ENCODE results near the gene SLA2. TPM values are rescaled to one million over a fixed set of nuclear protein-coding genes. Genes with fewer than 3 reads are reported as not detected.
"Not testable (repeated sequence)": the region's sequence is repeated elsewhere in the genome, so short reads cannot be mapped to it uniquely, and the experiment has no call there.

Gene SLA2
- total RNA-seq, 1 donor = 19.4 TPM

GRCh38 chr20:36646678-36647077 is 682 bp upstream of the SLA2 start:
- no peak for DNase-seq (ENCODE audit: low read depth in 2 of 3, low spot score in 2 of 3)

GRCh38 chr20:36645353-36645752 is 643 bp downstream of the SLA2 start:
- DNase-seq (ENCODE audit: low read depth in 2 of 3, low spot score in 2 of 3) = no peak

- DNase-seq (ENCODE audit: low read depth in 2 of 3, low spot score in 2 of 3) = no peak
Measured at GRCh38 chr20:36644706-36645095, 1.3 kb downstream of the SLA2 start.

- DNase-seq (ENCODE audit: low read depth in 2 of 3, low spot score in 2 of 3) = no peak
Measured at GRCh38 chr20:36644032-36644705, 1.8 kb downstream of the SLA2 start.

- peak in 1 of 3 donors; percentile 50 for DNase-seq (ENCODE audit: low read depth in 2 of 3, low spot score in 2 of 3)
Measured at GRCh38 chr20:36642136-36642535, 3.9 kb downstream of the SLA2 start.

- no peak for DNase-seq (ENCODE audit: low read depth in 2 of 3, low spot score in 2 of 3)
Measured at GRCh38 chr20:36641506-36641843, 4.5 kb downstream of the SLA2 start.

- DNase-seq (ENCODE audit: low read depth in 2 of 3, low spot score in 2 of 3) = not testable (repeated sequence)
Measured at GRCh38 chr20:36638876-36639400, 7.1 kb downstream of the SLA2 start.

- no peak for DNase-seq (ENCODE audit: low read depth in 2 of 3, low spot score in 2 of 3)
Measured at GRCh38 chr20:36634342-36634741, 11.7 kb downstream of the SLA2 start.

- DNase-seq (ENCODE audit: low read depth in 2 of 3, low spot score in 2 of 3) = no peak
Measured at GRCh38 chr20:36633285-36633772, 12.7 kb downstream of the SLA2 start.

GRCh38 chr20:36632487-36633284 is 13.3 kb downstream of the SLA2 start:
- DNase-seq (ENCODE audit: low read depth in 2 of 3, low spot score in 2 of 3) = no peak

- DNase-seq (ENCODE audit: low read depth in 2 of 3, low spot score in 2 of 3) = no peak
Measured at GRCh38 chr20:36632147-36632486, 13.9 kb downstream of the SLA2 start.

GRCh38 chr20:36631646-36632045 is 14.3 kb downstream of the SLA2 start:
- no peak for DNase-seq (ENCODE audit: low read depth in 2 of 3, low spot score in 2 of 3)

- peak in 2 of 3 donors; percentile 43 to 52 for DNase-seq (ENCODE audit: low read depth in 2 of 3, low spot score in 2 of 3)
Measured at GRCh38 chr20:36629719-36630681, 16.0 kb downstream of the SLA2 start.

GRCh38 chr20:36628076-36628475 is 17.9 kb downstream of the SLA2 start:
- no peak for DNase-seq (ENCODE audit: low read depth in 2 of 3, low spot score in 2 of 3)

- DNase-seq (ENCODE audit: low read depth in 2 of 3, low spot score in 2 of 3) = no peak
Measured at GRCh38 chr20:36624944-36625324, 21.1 kb downstream of the SLA2 start.

- no peak for DNase-seq (ENCODE audit: low read depth in 2 of 3, low spot score in 2 of 3)
Measured at GRCh38 chr20:36624068-36624943, 21.7 kb downstream of the SLA2 start.

- DNase-seq (ENCODE audit: low read depth in 2 of 3, low spot score in 2 of 3) = no peak
Measured at GRCh38 chr20:36623444-36623843, 22.6 kb downstream of the SLA2 start.

- DNase-seq (ENCODE audit: low read depth in 2 of 3, low spot score in 2 of 3) = no peak
Measured at GRCh38 chr20:36620917-36621316, 25.1 kb downstream of the SLA2 start.

- DNase-seq (ENCODE audit: low read depth in 2 of 3, low spot score in 2 of 3) = no peak
Measured at GRCh38 chr20:36614781-36615557, 31.0 kb downstream of the SLA2 start.

Data from hematopoietic multipotent progenitor cell (in vitro differentiated cells).